Measurements from ENCODE around the gene CPNE6.
"Not testable (repeated sequence)": the region's sequence is repeated elsewhere in the genome, so short reads cannot be mapped to it uniquely, and the experiment has no call there.

CPNE6 gene

GRCh38 chr14:24105609-24106239, 34.4 kb downstream of the CPNE6 start:
- DNase-seq (ENCODE audit: low spot score) = not testable (repeated sequence)

GRCh38 chr14:24106672-24107271, 35.4 kb downstream of the CPNE6 start:
- DNase-seq (ENCODE audit: low spot score) = no peak

GRCh38 chr14:24108336-24108874, 37.0 kb downstream of the CPNE6 start:
- no peak for DNase-seq (ENCODE audit: low spot score)

- no peak for DNase-seq (ENCODE audit: low spot score)
Observed at GRCh38 chr14:24110060-24110459, 38.7 kb downstream of the CPNE6 start.

- no peak for DNase-seq (ENCODE audit: low spot score)
Observed at GRCh38 chr14:24110523-24110922, 39.2 kb downstream of the CPNE6 start.

- peak; percentile 18 for DNase-seq (ENCODE audit: low spot score)
Observed at GRCh38 chr14:24113379-24113800, 42.0 kb downstream of the CPNE6 start.

GRCh38 chr14:24113801-24114531, 42.6 kb downstream of the CPNE6 start:
- DNase-seq (ENCODE audit: low spot score) = peak; percentile 85

GRCh38 chr14:24114532-24115421, 43.4 kb downstream of the CPNE6 start, which contains the start of the genes DCAF11 and NRL:
Gene DCAF11, plus strand, starts transcription at chr14:24114777. Its CDS starts 818 bp downstream, at chr14:24115595.
Gene NRL, minus strand, starts transcription at chr14:24114949. Its CDS starts 32,101 bp downstream, at chr14:24082848.
- DNase-seq (ENCODE audit: low spot score) = peak; percentile 100

- no peak for DNase-seq (ENCODE audit: low spot score)
Observed at GRCh38 chr14:24115422-24116127, 44.2 kb downstream of the CPNE6 start.

- no peak for DNase-seq (ENCODE audit: low spot score)
Observed at GRCh38 chr14:24116128-24116814, 44.9 kb downstream of the CPNE6 start.

GRCh38 chr14:24117179-24117578, 45.8 kb downstream of the CPNE6 start:
- DNase-seq (ENCODE audit: low spot score) = no peak

GRCh38 chr14:24119691-24120090, 48.3 kb downstream of the CPNE6 start:
- no peak for DNase-seq (ENCODE audit: low spot score)

GRCh38 chr14:24121210-24121609, 49.8 kb downstream of the CPNE6 start:
- DNase-seq (ENCODE audit: low spot score) = no peak

- DNase-seq (ENCODE audit: low spot score) = no peak
Observed at GRCh38 chr14:24122416-24122815, 51.1 kb downstream of the CPNE6 start.

GRCh38 chr14:24122898-24123297, 51.5 kb downstream of the CPNE6 start:
- no peak for DNase-seq (ENCODE audit: low spot score)

GRCh38 chr14:24123424-24124417, 52.4 kb downstream of the CPNE6 start:
- DNase-seq (ENCODE audit: low spot score) = no peak

- no peak for DNase-seq (ENCODE audit: low spot score)
Observed at GRCh38 chr14:24126939-24127338, 55.6 kb downstream of the CPNE6 start.

- no peak for DNase-seq (ENCODE audit: low spot score)
Observed at GRCh38 chr14:24127673-24128072, 56.3 kb downstream of the CPNE6 start.
